D341Med (cell line): ENCODE data around the gene TIE1.
A peak's percentile ranks its signal among the peaks of the same experiment; 100 is the strongest.

ENCODE experiments used
- DNase-seq: peaks from one replicate; pipeline ENCODE4 v3.0.0; 2012; ENCODE audit warnings: low spot score

Gene TIE1

DNA sequence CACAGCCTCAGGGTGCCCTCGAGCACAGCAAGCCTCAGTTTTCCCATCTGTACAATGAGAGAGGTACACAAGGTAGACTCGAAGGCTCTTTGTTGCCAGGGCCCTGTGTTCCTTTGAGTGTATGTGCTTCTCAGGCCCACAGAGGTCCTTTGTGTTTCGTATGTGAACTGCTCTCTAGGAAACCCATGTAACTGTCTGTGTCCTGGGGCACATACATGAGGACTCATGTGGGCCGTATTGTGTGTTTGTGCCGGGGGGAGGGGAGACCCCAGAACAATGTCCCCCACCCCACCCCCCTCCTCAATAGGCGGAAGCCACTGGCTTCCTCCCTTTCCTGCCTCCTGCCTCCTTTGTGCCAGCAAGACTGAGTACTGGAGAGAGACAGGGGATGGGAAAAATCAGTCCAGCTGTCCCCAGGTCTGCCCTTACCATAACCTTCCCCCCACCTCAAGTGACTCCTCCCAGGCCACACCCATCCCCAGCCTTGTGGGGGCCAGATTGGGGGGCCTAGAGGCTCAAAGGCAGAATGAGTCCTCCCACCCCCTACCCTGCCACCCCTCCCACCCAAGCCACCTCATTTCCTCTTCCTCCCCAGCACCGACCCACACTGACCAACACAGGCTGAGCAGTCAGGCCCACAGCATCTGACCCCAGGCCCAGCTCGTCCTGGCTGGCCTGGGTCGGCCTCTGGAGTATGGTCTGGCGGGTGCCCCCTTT is at the start of gene TIE1:
Gene TIE1, plus strand, starts transcription at position 605 of the 717 bp plus-strand sequence. Its CDS starts 90 bp downstream, at position 695.
- no peak for DNase-seq

DNA sequence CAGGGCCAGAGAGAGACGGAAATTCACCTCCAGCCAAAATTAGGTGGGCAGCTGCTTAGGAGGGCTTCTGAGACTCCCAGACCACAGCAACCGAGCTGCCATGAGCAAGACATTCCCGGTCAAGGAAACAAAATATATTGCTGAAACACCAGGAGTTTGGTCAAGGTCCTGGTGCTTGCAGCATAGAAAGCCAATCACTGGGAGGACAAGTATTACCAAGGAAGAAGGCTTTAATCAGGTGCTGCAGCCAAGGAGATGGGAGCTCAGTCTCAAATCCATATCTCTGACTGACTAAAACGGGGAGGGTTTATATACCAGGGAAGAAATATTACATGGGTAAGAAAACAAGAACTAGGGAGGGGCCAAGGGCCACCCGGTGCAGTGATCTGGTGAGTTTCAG is 49.8 kb upstream of the TIE1 start:
- no peak for DNase-seq

DNA sequence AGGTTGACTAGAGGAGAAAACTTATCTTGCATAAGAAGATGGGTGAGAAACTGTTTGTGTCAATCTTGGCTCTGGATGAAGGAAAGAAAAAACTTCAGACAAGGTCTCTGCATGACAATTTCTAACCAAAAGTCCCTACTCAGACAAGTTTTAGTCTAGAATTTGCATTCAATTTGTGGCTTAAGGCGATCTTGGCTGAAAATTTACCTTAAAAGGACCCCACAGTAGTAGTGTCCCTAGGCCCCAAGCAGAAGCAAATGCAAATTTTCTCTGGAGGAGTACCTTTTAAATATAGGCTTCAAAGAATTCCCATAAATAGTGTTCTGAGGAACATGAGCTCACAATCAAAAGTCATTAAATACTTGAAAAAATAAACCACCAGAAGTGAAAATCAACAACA is 48.6 kb upstream of the TIE1 start:
- no peak for DNase-seq

DNA sequence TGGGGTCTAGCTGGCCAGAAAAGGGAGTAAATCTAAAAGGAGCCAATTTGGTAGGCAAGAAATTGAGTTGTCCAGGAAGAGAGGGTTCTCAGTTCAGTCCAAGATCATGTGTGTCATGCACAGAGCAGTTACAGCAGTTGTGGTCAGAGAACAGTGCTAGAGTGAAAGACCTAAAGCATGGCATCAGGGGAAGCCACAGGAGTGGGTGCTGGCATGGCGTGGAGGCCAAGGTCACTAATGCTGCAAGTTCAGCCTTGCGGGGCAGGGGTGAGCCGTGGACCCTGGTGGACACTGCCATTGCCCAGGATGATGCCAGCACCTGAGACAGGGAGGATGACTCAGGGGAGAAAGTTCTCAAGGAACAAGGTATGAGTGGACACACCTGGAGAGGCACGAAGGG is 47.6 kb upstream of the TIE1 start:
- DNase-seq = no peak

DNA sequence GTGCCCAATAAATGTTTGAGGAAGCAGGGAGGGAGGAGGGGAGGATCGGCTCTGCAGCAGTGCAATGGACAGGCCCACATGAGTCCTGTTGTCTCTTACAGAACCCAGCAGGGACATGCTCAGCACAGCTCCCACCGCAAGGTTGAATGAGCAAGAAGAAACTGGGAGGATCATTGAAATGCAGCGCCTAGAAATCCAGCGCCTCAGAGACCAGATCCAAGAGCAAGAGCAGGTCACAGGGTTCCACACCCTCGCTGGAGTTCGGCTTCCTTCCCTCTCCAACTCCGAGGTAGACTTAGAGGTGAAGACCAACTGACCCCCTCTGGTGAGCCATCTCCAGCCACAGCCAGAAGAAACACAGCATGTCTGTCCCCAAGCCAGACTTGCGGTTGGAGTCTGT is 46.9 kb upstream of the TIE1 start:
- no peak for DNase-seq

DNA sequence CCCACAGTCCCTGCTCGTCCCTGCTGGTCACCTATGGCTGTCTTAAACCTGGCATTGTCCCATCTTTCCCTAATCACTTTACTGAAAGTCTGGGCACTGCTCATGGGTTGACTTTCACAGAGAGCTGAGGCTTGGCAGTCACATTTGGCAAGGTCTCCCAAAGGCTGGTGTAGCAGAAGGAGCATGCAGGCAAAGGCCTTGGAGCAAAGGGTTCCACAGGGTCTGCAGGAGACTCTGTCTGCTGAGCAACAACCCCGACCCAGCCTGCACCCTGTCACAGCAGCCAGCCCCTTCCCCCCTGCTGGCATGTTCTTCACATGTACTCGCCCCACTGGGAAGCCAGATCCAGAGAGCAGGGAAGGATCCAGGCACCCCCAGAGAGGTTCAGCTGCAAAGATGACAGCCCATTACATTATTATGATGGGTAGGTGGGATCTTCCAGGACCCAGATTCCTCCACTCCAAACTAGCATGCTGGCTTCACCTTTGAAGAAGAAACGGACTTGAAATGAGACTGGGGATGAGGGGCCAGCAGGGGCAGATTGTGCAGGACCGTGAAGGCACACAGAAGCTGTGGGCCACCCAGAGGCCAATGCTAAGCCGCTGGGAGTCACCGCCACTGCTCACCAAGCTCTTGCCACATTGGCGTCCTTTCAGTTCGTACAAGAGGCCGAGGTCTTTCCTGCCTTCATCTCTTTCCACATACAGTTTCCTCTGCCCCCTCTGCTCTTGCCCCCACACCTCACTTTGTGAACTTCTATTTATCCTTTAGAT is 45.2 kb upstream of the TIE1 start:
- DNase-seq = no peak

DNA sequence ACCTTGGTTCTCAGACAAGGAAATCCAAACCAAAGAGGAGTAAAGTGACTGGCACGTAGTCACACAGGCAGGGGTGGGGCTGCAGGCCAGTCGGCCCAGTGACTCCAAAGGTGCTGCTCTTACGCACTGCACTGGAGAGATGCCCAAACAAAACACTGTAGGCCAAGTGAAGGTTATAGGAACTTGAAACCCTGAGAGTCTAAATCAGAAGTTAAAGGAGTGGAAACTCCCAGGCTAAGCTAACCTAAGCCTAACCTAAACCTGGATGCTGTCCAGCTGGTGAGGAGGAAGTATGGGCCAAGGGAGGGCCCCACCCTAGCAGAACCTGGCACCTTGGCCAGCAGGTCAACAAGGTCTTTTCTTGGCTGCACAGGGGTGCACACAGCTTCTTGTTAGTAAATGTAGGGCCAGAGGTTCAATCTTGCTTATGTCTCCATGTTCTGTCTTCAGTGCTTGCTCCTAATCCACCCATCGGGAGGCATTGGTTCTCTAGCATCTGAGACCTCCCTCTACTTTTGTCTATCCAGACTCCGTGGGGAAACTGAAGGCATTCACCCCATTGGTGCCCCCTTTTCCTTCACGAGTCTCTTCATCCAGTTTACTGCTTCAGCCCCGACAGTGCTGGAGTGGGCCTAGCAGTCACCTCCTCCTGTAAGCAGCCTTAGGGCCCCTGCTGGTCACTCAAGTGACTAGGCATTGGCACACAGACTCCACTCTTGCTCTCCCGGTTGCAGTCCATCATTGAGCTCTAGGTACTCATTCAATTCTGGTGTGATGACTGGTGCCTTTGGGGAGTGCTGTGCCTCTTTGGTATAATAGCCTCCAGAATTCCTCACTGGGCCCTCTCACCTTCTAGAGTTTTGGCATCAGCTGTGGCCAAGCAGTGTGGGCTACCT is 43.9 kb upstream of the TIE1 start:
- DNase-seq = no peak

DNA sequence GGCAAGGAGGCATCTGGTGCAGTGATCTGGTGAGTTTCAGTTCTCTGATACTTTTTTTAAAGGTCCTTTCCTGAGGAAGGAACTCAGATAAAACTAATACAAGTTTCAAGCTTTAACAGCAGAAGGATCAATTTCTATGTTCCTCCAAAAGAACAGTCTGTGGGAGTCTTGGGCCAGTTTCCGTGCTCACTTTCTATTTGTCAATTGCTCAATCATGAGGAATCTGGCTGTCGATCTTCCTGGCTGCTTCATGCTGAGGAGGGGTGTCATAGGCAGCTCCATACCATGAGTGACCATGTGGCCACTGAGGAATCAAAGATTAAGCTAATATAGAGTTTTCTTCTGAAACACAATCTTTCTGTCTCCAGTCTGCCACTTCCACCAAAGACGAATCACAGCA is 42.4 kb upstream of the TIE1 start:
- DNase-seq = no peak

DNA sequence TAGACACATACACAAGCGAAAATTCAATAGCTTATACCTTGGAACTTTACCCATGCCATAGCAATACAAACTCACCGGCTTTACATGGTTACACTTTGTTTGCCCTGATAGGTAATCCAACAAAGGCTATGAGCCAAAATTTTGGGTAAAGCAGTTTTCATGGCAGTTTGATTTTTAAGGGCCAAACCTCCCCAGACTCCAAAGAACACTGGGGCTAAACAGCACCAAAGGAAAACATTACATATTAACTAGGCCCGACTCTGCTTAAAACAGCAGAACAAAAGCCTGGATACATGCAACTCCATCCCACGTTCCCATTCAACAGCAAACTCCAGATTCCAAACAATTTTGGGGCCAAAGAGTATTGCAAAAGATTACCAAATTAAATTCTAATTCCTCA is 35.4 kb upstream of the TIE1 start:
- DNase-seq = no peak

DNA sequence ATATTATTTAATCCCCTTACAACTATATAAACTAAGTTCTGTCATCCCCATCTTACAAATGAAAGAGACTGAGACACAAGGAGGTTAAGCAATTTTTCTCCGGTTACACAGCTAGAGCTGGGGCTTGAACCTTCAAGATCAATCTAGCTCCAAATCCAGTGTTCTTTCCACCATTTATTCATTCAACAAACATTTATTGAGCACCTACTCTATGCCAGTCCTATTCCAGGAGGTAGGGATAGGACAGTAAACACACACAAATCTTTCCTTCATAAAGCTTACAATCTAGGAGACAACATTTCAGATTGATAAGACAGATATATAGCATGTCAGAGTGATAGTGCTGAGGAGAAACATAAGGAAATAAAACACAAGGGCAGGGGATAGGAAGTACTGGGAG is 33.9 kb upstream of the TIE1 start:
- no peak for DNase-seq

DNA sequence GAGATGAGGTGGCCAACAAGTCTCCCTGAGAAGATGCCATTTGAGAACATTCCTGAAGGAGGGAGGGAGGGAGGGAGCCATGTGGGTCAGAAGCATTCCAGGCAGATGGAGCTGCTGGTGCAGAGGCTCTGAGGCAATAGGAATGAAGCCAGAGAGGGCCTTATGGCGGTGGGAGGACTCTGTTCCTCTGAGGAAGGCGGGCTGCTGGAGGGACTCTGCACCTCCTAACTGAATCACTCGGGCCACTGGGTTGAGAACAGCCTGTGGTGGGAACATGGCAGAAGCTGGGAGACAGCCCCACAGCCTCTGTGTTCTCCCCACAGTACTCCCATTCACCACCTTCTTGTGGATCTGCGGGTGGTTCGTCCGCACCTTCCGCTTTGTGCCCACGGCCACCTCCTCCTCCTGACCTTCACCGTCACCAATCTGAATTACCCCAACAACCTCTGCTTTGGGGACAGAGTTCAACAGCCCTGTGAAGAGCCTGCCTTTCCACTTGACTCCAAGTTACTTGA is 33.4 kb upstream of the TIE1 start:
- DNase-seq = no peak

DNA sequence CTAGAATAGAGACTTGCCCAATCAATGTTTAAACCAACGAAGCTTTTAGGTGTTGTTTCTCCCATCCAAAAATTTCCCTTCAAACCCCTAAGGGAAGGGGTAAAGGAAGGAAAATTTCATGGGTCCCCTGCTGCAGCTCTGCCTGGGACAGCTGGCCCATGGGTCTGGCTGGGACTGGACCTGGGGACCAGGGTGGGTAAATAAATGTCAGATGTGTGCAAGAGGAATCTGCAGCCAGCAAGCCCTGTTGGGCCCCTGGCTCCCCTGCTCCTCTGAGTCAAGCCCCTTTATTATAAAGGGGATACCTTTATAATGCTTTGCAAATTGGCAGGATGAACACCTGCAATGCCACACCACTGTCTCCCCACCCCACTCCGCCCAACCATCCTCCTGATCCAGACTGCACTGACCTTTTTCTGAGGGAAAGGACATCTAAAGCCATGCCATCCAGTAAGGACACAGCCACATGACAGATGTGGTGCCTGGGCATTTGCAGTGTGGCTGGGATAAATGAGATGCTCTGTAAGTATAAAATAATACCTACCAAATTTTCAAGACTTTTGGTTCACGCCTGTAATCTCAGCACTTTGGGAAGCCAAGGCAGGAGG is 32.9 kb upstream of the TIE1 start:
- DNase-seq = no peak

DNA sequence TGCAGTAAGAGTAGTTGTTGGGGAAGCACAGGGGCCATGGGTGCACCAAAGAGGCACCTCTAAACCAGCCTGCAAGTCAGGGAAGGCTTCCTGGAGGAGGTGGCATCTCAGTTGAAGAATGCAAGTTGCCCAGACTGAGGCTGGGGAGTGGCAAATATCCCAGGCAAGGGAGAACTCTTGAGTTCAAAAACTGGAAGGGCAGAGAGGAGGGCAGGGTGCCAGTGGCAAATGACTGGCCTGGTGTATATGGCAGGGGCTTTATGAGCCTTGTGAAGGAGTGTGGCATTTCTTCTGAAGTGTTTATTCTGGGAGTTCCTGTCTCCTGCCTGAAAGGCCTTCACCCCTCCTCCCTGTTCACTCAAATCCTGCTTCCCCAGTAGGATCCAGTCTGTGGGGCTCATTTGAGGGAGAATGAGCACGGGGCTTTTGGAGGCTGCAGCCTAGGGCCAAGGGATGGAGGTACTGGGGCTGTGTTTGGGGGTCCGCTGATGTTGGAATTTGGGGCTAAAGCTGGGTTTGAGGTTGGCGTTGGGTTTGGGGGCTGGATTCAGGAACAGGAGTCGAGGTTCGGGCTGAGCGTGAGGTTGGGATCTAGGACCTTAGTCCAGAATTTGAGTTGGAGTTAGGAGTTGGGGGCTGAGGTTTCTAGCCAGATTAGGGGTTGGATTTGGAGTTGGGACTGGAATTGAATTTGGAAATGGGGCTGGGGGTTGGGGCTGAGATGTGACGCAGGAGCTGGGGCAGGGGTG is 31.0 kb upstream of the TIE1 start, which contains the start of gene TMEM125:
Gene TMEM125, plus strand, starts transcription at position 357 of the 749 bp plus-strand sequence. CDS start 2,740 bp downstream, outside the sequence.
- DNase-seq = no peak

DNA sequence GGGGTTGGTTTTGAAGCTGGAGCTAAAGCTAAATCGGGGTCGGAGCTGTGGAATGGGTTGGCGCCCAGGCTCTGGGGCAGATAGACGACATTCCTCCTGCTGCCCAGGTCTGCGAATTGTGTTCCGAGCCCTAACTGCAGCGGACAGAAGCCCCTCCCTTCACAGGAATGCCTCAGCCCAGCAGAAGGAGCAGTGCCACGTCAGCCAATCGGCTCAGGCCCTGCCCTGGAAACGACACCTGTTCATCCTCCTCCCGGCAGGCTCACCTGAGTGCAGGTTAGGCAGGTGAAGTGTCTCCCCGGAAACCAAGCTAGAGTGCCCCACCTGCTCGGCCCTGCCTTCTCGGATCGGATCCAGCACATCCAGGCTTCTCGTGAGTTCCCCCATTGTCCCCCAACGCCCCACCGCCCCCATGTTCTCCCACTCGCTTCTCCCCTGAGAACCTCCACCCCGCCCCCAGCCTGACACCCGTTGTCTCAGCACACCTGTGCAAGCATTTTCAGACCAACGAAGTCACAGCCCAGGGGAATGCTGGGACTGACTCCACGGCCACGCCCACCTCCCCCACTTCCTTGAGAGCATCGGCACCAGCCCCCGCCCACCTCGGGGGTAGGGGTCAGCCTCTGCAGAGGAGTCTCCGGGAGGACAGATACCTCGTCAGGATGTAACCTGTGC is 30.2 kb upstream of the TIE1 start:
- DNase-seq = peak; percentile 25

DNA sequence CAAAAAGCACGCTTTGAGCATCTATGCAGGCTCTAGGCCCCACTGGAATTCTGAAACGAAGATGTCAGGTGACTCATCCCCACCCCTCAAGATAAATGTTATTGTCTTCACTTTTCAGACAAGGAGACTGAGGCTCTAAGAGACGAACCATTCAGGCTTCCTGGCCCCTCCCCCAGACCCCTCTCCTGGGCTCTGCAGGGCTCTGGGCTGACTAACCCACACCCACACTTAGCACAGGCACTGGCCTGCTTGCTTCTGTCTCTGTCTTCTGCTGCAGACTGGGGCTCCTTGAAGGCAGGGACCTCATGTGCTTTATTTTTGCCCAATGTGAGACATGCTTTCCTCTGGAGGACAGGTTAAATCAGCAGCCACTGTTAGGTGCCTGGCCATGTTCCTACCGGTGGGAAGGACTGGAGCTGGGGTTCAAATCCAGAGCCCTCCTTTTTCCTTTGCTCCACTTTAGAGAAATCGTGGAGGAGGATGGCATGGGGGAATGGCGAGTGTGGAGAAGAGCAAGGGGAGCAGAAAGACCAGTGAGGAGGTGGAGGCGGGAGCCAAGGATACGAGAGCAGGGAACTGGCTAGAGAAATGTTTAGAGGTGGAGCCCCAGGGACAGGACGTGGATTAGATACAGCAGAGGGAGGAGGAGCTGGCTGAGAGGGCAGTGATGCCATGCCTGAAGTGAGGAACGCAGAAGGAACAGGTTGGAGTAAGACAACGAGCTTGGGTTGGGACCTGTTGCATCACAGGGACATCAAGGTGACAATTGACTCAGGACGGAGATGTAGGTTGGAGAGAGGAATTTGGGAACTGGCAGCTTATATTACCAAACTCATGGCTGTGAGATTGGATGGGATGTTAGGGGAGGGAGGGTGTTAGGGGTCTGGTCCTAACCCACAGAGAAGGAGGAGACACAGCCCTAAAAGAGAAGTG is 29.3 kb upstream of the TIE1 start:
- no peak for DNase-seq

DNA sequence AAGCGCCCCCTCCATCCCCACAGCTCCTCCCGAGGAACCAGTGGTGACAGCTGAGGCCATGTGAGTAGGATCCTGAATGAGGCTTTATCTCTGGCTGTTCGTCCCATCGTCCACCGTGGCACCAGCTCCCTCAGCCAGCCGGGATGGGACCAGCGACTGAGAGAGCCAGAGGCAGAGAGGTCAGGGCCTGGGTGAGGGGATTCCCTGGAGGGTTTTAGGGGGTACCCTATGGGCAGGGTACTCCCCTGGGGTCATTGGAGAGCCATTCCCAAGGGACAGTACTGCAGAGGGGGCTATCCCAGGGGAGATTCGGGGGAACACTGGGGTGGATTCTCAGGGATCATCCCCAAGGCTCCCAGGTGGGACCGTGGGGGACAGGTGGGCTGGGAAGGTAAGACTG is 28.6 kb upstream of the TIE1 start:
- DNase-seq = no peak

DNA sequence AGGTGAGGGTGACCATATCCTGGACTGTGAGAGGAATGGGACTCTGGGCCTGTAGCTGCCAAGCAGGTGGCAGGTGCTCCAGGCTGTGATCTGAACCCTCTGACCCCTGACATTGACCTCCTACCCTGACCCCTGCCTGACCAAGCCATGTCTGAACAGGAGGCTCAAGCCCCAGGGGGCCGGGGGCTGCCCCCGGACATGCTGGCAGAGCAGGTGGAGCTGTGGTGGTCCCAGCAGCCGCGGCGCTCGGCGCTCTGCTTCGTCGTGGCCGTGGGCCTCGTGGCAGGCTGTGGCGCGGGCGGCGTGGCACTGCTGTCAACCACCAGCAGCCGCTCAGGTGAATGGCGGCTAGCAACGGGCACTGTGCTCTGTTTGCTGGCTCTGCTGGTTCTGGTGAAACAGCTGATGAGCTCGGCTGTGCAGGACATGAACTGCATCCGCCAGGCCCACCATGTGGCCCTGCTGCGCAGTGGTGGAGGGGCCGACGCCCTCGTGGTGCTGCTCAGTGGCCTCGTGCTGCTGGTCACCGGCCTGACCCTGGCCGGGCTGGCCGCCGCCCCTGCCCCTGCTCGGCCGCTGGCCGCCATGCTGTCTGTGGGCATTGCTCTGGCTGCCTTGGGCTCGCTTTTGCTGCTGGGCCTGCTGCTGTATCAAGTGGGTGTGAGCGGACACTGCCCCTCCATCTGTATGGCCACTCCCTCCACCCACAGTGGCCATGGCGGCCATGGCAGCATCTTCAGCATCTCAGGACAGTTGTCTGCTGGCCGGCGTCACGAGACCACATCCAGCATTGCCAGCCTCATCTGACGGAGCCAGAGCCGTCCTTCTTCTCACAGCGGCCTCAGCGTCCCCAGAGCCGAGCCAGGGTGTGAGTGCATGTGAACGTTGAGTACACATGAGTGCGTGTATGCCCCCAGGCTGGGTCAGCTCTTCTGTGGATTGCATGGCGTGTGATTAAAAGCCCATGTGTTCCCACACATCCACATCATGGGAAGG is 27.9 kb upstream of the TIE1 start:
- DNase-seq = no peak

DNA sequence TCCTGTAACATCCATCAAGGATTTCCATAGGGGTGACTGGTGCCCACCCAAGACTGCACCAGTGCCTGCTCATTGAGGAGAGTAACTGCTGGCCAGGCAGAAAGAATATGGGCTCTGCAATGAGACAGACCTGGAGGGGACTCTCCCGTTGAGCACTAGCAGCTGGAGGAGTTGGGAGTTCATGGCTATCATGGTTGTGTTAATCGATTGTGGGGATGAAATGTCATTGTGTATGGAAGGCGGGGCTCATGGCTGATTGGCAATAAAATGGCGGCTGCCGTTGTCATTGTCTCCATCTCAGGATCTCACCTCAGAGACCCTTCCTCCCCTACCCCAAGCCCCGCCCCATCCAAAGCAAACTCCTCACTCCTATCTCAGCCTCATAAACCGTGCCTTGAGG is 27.1 kb upstream of the TIE1 start:
- DNase-seq = no peak
